Stimulated activated naive CD8-positive, alpha-beta T cell treated with anti-CD3 and anti-CD28 coated beads, Interleukin-15, Interleukin-2, amounts not matched to agents 100 ng/mL and 50 ng/mL, for 24 hours (primary cell): ENCODE measurements around the gene ERC2.

Experiments used
- H3K27ac Mint-ChIP-seq: one replicate; pipeline ENCODE4 v1.8.0; 2021; ENCODE audit warnings: mild to moderate bottlenecking, mixed read lengths
- H3K27me3 Mint-ChIP-seq: one replicate; pipeline ENCODE4 v1.8.0; 2021; ENCODE audit warnings: mixed read lengths
- H3K36me3 Mint-ChIP-seq: one replicate; pipeline ENCODE4 v1.8.0; 2021; ENCODE audit warnings: low read depth, mixed read lengths
- H3K4me1 Mint-ChIP-seq: one replicate; pipeline ENCODE4 v1.8.0; 2021; ENCODE audit warnings: low read depth, mixed read lengths
- H3K4me3 Mint-ChIP-seq: one replicate; pipeline ENCODE4 v1.8.0; 2021; ENCODE audit warnings: mild to moderate bottlenecking, mixed read lengths
- H3K9me3 Mint-ChIP-seq: one replicate; pipeline ENCODE4 v1.8.0; 2021; ENCODE audit warnings: mixed read lengths

The ERC2 gene

GRCh38 chr3:55617385-55617784 is 850.9 kb downstream of the ERC2 start:
- no peaks in the 10 kb centered on the region for H3K9me3 Mint-ChIP-seq
- no peak overlapping the region for H3K27ac Mint-ChIP-seq
- no peak overlapping the region for H3K4me3 Mint-ChIP-seq
- peaks cover 3% of the 10 kb centered on the region for H3K27me3 Mint-ChIP-seq
- H3K36me3 Mint-ChIP-seq, result no peaks in the 10 kb centered on the region
- no peaks in the 10 kb centered on the region for H3K4me1 Mint-ChIP-seq

GRCh38 chr3:55616803-55617202 is 851.5 kb downstream of the ERC2 start:
- no peaks in the 10 kb centered on the region for H3K36me3 Mint-ChIP-seq
- no peaks in the 10 kb centered on the region for H3K9me3 Mint-ChIP-seq
- no peak overlapping the region for H3K4me3 Mint-ChIP-seq
- no peak overlapping the region for H3K27ac Mint-ChIP-seq
- H3K27me3 Mint-ChIP-seq, result peaks cover 4% of the 10 kb centered on the region
- H3K4me1 Mint-ChIP-seq, result no peaks in the 10 kb centered on the region

GRCh38 chr3:55615694-55616295 is 852.5 kb downstream of the ERC2 start:
- H3K9me3 Mint-ChIP-seq, result no peaks in the 10 kb centered on the region
- H3K27me3 Mint-ChIP-seq, result peaks cover 3% of the 10 kb centered on the region
- H3K36me3 Mint-ChIP-seq, result no peaks in the 10 kb centered on the region
- H3K4me3 Mint-ChIP-seq, result no peak overlapping the region
- H3K27ac Mint-ChIP-seq, result no peak overlapping the region
- no peaks in the 10 kb centered on the region for H3K4me1 Mint-ChIP-seq

- no peaks in the 10 kb centered on the region for H3K36me3 Mint-ChIP-seq
- H3K4me3 Mint-ChIP-seq, result no peak overlapping the region
- H3K27me3 Mint-ChIP-seq, result peaks cover 3% of the 10 kb centered on the region
- H3K4me1 Mint-ChIP-seq, result no peaks in the 10 kb centered on the region
- H3K27ac Mint-ChIP-seq, result no peak overlapping the region
- no peaks in the 10 kb centered on the region for H3K9me3 Mint-ChIP-seq
Observed at GRCh38 chr3:55615039-55615693, 853.1 kb downstream of the ERC2 start.

GRCh38 chr3:55611121-55611520 is 857.1 kb downstream of the ERC2 start:
- no peak overlapping the region for H3K4me3 Mint-ChIP-seq
- no peaks in the 10 kb centered on the region for H3K4me1 Mint-ChIP-seq
- H3K9me3 Mint-ChIP-seq, result no peaks in the 10 kb centered on the region
- no peak overlapping the region for H3K27ac Mint-ChIP-seq
- H3K36me3 Mint-ChIP-seq, result no peaks in the 10 kb centered on the region
- peaks cover 3% of the 10 kb centered on the region for H3K27me3 Mint-ChIP-seq

GRCh38 chr3:55609230-55609827 is 858.9 kb downstream of the ERC2 start:
- H3K4me1 Mint-ChIP-seq, result no peaks in the 10 kb centered on the region
- no peak overlapping the region for H3K27ac Mint-ChIP-seq
- peaks cover 3% of the 10 kb centered on the region for H3K27me3 Mint-ChIP-seq
- H3K36me3 Mint-ChIP-seq, result no peaks in the 10 kb centered on the region
- H3K4me3 Mint-ChIP-seq, result no peak overlapping the region
- H3K9me3 Mint-ChIP-seq, result no peaks in the 10 kb centered on the region

- H3K36me3 Mint-ChIP-seq, result no peaks in the 10 kb centered on the region
- no peak overlapping the region for H3K27ac Mint-ChIP-seq
- H3K4me1 Mint-ChIP-seq, result no peaks in the 10 kb centered on the region
- peaks cover 3% of the 10 kb centered on the region for H3K27me3 Mint-ChIP-seq
- no peaks in the 10 kb centered on the region for H3K9me3 Mint-ChIP-seq
- no peak overlapping the region for H3K4me3 Mint-ChIP-seq
Observed at GRCh38 chr3:55608301-55608937, 859.8 kb downstream of the ERC2 start.

GRCh38 chr3:55607844-55608243 is 860.4 kb downstream of the ERC2 start:
- H3K36me3 Mint-ChIP-seq, result no peaks in the 10 kb centered on the region
- H3K4me1 Mint-ChIP-seq, result no peaks in the 10 kb centered on the region
- H3K27me3 Mint-ChIP-seq, result peaks cover 3% of the 10 kb centered on the region
- no peak overlapping the region for H3K27ac Mint-ChIP-seq
- no peak overlapping the region for H3K4me3 Mint-ChIP-seq
- H3K9me3 Mint-ChIP-seq, result no peaks in the 10 kb centered on the region

GRCh38 chr3:55607175-55607574 is 861.1 kb downstream of the ERC2 start:
- H3K4me3 Mint-ChIP-seq, result no peak overlapping the region
- no peaks in the 10 kb centered on the region for H3K9me3 Mint-ChIP-seq

GRCh38 chr3:55605443-55606236 is 862.6 kb downstream of the ERC2 start:
- Mint-ChIP-seq H3K9me3 (no peaks in the 10 kb centered on the region), H3K4me1 (no peaks in the 10 kb centered on the region), H3K27me3 (peaks cover 5% of the 10 kb centered on the region), H3K27ac (no peak overlapping the region), H3K4me3 (no peak overlapping the region), H3K36me3 (no peaks in the 10 kb centered on the region)

More at GRCh38 chr3:55607175-55607574, 861.1 kb downstream of the ERC2 start:
- peaks cover 3% of the 10 kb centered on the region for H3K27me3 Mint-ChIP-seq
- no peaks in the 10 kb centered on the region for H3K4me1 Mint-ChIP-seq
- no peak overlapping the region for H3K27ac Mint-ChIP-seq
- H3K36me3 Mint-ChIP-seq, result no peaks in the 10 kb centered on the region

- Mint-ChIP-seq H3K36me3 (no peaks in the 10 kb centered on the region), H3K27ac (no peak overlapping the region)
Observed at GRCh38 chr3:55604846-55605245, 863.4 kb downstream of the ERC2 start.

GRCh38 chr3:55604402-55604801 is 863.9 kb downstream of the ERC2 start:
- no peaks in the 10 kb centered on the region for H3K4me1 Mint-ChIP-seq
- no peak overlapping the region for H3K27ac Mint-ChIP-seq
- H3K27me3 Mint-ChIP-seq, result peaks cover 5% of the 10 kb centered on the region
- H3K9me3 Mint-ChIP-seq, result no peaks in the 10 kb centered on the region
- no peaks in the 10 kb centered on the region for H3K36me3 Mint-ChIP-seq
- no peak overlapping the region for H3K4me3 Mint-ChIP-seq

More at GRCh38 chr3:55604846-55605245, 863.4 kb downstream of the ERC2 start:
- no peaks in the 10 kb centered on the region for H3K9me3 Mint-ChIP-seq
- H3K4me3 Mint-ChIP-seq, result no peak overlapping the region
- peaks cover 5% of the 10 kb centered on the region for H3K27me3 Mint-ChIP-seq
- no peaks in the 10 kb centered on the region for H3K4me1 Mint-ChIP-seq

GRCh38 chr3:55601366-55602080 is 866.7 kb downstream of the ERC2 start:
- Mint-ChIP-seq H3K27ac (no peak overlapping the region), H3K27me3 (peaks cover 5% of the 10 kb centered on the region), H3K4me3 (no peak overlapping the region), H3K4me1 (no peaks in the 10 kb centered on the region), H3K9me3 (no peaks in the 10 kb centered on the region), H3K36me3 (no peaks in the 10 kb centered on the region)

GRCh38 chr3:55598224-55598623 is 870.0 kb downstream of the ERC2 start:
- H3K4me3 Mint-ChIP-seq, result no peak overlapping the region
- H3K4me1 Mint-ChIP-seq, result no peaks in the 10 kb centered on the region
- H3K27me3 Mint-ChIP-seq, result peaks cover 5% of the 10 kb centered on the region
- no peaks in the 10 kb centered on the region for H3K36me3 Mint-ChIP-seq
- H3K9me3 Mint-ChIP-seq, result peaks cover 4% of the 10 kb centered on the region
- no peak overlapping the region for H3K27ac Mint-ChIP-seq
